HFFc6 (cell line): Measurements from ENCODE around the gene LBHD1. TPM values are rescaled to one million over a fixed set of nuclear protein-coding genes. Genes with fewer than 3 reads are reported as not detected.
"Not testable (repeated sequence)": the region's sequence is repeated elsewhere in the genome, so short reads cannot be mapped to it uniquely, and the experiment has no call there.

Experiments
- DNase-seq: peaks from one replicate; pipeline ENCODE4 v3.0.0-alpha.2; 2018
- H3K27ac Mint-ChIP-seq: 2 replicates; pipeline ENCODE4 v1.8.0; 2020; ENCODE audit warnings: mild to moderate bottlenecking, mixed read lengths
- H3K27me3 Mint-ChIP-seq: 2 replicates; pipeline ENCODE4 v1.8.0; 2021; ENCODE audit warnings: mild to moderate bottlenecking, moderate library complexity, mixed read lengths; ENCODE audit not compliant: insufficient read depth
- H3K36me3 Mint-ChIP-seq: 2 replicates; pipeline ENCODE4 v1.8.0; 2021; ENCODE audit warnings: low read depth, mixed read lengths
- H3K4me1 Mint-ChIP-seq: 2 replicates; pipeline ENCODE4 v1.8.0; 2020; ENCODE audit warnings: low read depth, mixed read lengths
- H3K4me3 Mint-ChIP-seq: 2 replicates; pipeline ENCODE4 v1.8.0; 2020; ENCODE audit warnings: mild to moderate bottlenecking, moderate library complexity, mixed read lengths
- H3K9me3 Mint-ChIP-seq: 2 replicates; pipeline ENCODE4 v1.8.0; 2020; ENCODE audit warnings: mild to moderate bottlenecking, mixed read lengths
- CTCF ChIP-seq: fragments of 200-600 bp; sonication (generic); IDR thresholded peaks from 2 replicates; pipeline ENCODE4 v1.5.0; 2021; ENCODE audit warnings: antibody characterized with exemption, mild to moderate bottlenecking
- total RNA-seq, 6 experiments: library from RNA; stranded (reverse); fragmentation: NEBNext Ultra II Directional; extraction: Animal tissue kit (Norgen Biotek cat#: 25700); gene quantifications; 2 replicates in 1 of 6; 3 replicates in 5 of 6; pipeline ENCODE4 v1.2.3, GENCODE V29; 2021

LBHD1 gene
- total RNA-seq, 6 experiments from 2014 or later = 2.8 to 4.5 (median 3.7) TPM

GRCh38 chr11:62705880-62706849 is 34.1 kb upstream of the LBHD1 start:
- H3K4me1 Mint-ChIP-seq = peaks cover 39% of the 10 kb centered on the region
- peak; percentile 93 for DNase-seq
- no peak for TF ChIP-seq CTCF

GRCh38 chr11:62705413-62705812 is 33.3 kb upstream of the LBHD1 start:
- Mint-ChIP-seq H3K36me3 (peaks cover 33% of the 10 kb centered on the region), H3K27ac (peak overlapping the region; percentile 98), H3K4me3 (peak overlapping the region; percentile 94), H3K4me1 (peaks cover 39% of the 10 kb centered on the region), H3K9me3 (no peaks in the 10 kb centered on the region), H3K27me3 (peaks cover 5% of the 10 kb centered on the region)
- DNase-seq = no peak
- no peak; the same call in 1 of the 2 replicates for TF ChIP-seq CTCF

More at GRCh38 chr11:62705880-62706849, 34.1 kb upstream of the LBHD1 start:
- peaks cover 5% of the 10 kb centered on the region for H3K27me3 Mint-ChIP-seq
- H3K4me3 Mint-ChIP-seq = peak overlapping the region; percentile 94
- H3K27ac Mint-ChIP-seq = peak overlapping the region; percentile 98
- peaks cover 34% of the 10 kb centered on the region for H3K36me3 Mint-ChIP-seq
- H3K9me3 Mint-ChIP-seq = no peaks in the 10 kb centered on the region

- not testable (repeated sequence) for H3K4me3 Mint-ChIP-seq, H3K27ac Mint-ChIP-seq, H3K9me3 Mint-ChIP-seq, H3K27me3 Mint-ChIP-seq, DNase-seq
- peaks cover 25% of the 10 kb centered on the region for H3K4me1 Mint-ChIP-seq
- H3K36me3 Mint-ChIP-seq = peaks cover 25% of the 10 kb centered on the region
Measured at GRCh38 chr11:62703921-62704320, 31.9 kb upstream of the LBHD1 start.

GRCh38 chr11:62702246-62702645 is 30.2 kb upstream of the LBHD1 start:
- no peaks in the 10 kb centered on the region for H3K9me3 Mint-ChIP-seq
- peaks cover 19% of the 10 kb centered on the region for H3K4me1 Mint-ChIP-seq
- no peak for DNase-seq
- H3K36me3 Mint-ChIP-seq = peaks cover 30% of the 10 kb centered on the region
- no peak overlapping the region for H3K4me3 Mint-ChIP-seq
- no peaks in the 10 kb centered on the region; the same call in 1 of the 2 replicates for H3K27me3 Mint-ChIP-seq
- H3K27ac Mint-ChIP-seq = no peak overlapping the region
- TF ChIP-seq CTCF = no peak

GRCh38 chr11:62694455-62695167 is 22.5 kb upstream of the LBHD1 start:
- Mint-ChIP-seq H3K27ac (peak overlapping the region; percentile 70), H3K36me3 (peaks cover 18% of the 10 kb centered on the region), H3K27me3 (no peaks in the 10 kb centered on the region; the same call in 1 of the 2 replicates), H3K9me3 (no peaks in the 10 kb centered on the region), H3K4me1 (peaks cover 17% of the 10 kb centered on the region), H3K4me3 (no peak overlapping the region)
- peak; percentile 89 for TF ChIP-seq CTCF
- DNase-seq = peak; percentile 75

- not testable (repeated sequence) for H3K4me3 Mint-ChIP-seq, H3K9me3 Mint-ChIP-seq, H3K27ac Mint-ChIP-seq, H3K27me3 Mint-ChIP-seq, DNase-seq
- Mint-ChIP-seq H3K36me3 (peaks cover 16% of the 10 kb centered on the region), H3K4me1 (peaks cover 27% of the 10 kb centered on the region)
Measured at GRCh38 chr11:62693624-62694023, 21.6 kb upstream of the LBHD1 start.
